ENCODE results near the gene OR2AT4.
"Not testable (repeated sequence)": the region's sequence is repeated elsewhere in the genome, so short reads cannot be mapped to it uniquely, and the experiment has no call there.

OR2AT4 gene

DNA sequence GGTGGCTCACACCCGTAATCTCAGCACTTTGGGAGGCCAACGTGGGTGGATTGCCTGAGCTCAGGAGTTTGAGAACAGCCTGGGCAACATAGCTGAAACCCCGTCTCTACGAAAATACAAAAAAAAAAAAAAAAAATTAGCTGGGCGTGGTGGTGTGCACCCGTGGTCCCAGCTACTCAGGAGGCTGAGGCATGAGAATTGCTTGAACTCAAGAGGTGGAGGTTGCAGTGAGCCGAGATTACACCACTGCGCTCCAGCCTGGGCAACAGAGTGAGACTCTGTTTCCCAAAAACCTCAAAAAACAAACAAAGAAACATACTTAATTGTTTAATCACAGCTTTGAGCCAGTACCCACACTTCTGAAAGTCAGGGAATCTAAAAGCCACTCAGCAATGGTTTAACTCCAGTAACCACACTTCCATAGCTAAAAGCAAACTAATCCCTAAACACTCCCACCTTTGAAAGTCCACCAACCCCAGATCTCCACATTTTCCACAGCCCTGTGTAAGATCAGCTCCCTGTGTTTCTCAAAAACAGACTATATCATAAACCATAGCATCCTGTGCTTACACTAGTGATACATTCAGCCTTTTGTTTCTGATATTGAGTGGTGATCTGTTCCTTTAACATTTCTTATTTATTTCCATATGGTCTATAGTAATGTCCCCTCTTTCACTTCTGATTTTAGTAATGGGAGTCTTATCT, 4.9 kb upstream of the OR2AT4 start:
- DNase-seq, result no peak

DNA sequence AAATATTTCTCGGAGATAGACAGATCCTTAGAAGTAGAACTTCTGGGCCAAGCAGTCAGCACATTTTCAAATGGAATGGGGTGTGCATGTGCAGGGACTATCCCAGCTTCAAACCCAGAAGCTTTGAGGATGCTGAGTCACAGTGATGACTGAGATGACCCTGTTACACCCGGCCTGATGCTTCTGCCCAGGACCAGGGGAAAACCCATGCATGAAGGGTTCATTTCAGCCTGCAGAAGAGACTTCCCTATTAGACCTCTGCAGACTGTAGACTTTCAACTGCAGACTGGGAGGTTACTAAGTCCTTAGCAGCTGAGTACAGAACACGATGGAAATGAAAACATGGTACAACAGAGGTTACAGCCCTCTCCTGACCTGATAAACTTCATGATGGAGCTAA, 3.6 kb upstream of the OR2AT4 start:
- DNase-seq, result peak; percentile 34

DNA sequence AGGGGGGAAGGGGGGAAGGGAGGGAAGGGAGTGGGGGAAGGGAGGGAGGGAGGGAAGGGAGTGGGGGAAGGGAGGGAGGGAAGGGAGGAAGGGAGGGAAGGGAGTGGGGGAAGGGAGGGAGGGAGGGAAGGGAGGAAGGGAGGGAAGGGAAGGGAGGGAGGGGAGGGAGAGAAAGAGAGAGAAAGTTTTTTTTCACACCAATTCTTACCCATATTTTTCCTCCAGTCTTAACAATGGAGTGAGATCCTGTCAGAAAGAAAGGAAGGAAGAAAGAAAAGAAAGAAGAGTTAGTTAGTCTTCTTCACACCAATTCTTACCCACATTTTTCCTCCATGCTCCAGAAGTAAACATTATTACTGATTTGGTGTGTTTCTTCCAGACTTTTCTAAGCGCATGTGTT, 3.0 kb upstream of the OR2AT4 start:
- DNase-seq, result no peak

DNA sequence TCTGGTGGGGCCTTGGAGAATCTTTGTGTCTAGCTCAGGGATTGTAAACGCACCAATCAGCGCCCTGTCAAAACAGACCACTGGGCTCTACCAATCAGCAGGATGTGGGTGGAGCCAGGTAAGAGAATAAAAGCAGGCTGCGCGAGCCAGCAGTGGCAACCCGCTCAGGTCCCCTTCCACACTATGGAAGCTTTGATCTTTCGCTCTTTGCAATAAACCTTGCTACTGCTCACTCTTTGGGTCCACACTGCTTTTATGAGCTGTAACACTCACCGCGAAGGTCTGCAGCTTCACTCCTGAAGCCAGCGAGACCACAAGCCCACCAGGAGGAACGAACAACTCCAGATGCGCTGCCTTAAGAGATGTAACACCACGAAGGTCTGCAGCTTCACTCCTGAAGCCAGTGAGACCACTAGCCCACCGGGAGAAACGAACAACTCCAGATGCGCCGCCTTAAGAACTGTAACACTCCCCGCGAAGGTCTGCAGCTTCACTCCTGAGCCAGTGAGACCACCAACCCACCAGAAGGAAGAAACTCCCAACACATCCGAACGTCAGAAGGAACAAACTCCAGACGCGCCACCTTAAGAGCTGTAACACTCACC, 2.3 kb upstream of the OR2AT4 start:
- DNase-seq, result not testable (repeated sequence)

DNA sequence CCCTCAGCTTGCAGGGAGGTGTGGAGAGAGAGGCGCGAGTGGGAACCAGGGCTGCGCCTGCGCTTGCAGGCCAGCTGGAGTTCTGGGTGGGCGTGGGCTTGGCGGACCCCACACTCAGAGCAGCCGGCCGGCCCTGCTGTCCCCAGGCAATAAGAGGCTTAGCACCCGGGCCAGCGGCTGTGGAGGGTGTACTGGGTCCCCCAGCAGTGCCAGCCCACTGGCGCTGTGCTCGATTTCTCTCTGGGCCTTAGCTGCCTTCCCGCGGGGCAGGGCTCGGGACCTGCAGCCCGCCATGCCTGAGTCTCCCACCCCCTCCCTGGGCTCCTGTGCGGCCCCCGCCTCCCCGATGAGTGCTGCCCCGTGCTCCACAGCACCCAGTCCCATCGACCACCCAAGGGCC, 1.5 kb upstream of the OR2AT4 start:
- DNase-seq, result not testable (repeated sequence)

DNA sequence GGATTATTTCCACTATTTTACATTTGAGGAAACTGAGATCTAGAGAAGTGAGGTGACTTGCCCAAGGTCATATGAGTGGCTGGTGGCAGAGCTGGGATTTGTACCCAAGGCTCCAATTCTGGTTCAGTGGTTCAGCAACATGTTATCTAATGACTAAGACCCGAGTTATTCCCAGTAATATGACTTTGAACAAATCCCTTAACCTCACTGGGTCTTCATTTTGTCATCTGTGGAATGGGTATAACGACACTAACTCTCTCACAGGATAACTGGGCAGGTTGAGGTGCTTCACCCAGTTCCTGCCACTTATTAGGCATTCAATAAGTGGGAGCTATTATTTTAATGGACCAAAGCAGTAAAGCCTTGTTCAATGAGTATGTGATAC, 489 bp upstream of the OR2AT4 start:
- DNase-seq, result no peak

DNA sequence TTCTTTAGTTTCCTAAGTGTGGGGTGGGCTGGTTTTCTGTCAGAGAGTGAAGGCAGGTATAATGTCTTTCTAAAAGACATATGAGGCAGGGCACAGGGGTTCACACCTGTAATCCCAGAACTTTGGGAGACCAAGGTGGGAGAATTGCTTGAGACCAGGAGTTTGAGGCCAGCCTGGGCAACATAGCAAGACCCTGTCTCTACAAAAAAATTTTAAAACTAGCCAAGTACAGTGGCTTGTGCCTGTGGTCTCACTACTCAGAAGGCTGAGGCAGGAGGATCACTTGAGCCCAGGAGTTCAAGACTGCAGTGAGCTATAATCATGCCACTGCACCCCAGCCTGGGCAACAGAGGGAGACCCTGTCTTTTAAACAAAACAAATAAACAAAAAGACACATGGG, 2.3 kb downstream of the OR2AT4 start:
- DNase-seq, result not testable (repeated sequence)

DNA sequence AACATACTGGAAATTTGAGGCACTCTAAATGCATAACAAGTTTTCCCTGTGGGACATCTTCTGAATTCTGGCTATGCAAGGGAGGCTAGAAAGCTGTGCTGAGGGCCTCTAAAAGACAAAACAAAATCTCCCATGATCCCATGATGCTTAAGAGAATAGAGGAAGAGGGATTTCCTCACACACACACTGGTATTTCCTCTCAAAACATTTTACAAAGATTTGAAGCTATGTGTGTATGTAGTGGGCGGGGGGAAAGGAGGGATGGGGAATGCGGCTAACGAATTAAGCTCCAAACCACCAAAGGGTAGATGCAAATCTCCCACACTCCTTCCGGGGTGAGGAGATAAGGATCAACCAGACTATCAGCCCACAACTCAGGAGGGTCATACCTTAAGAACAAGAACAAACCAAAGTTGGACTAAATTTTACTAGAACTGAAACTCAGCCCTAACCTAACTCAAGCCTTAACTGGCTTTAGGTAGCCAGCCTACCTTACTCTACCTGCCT, 6.0 kb downstream of the OR2AT4 start:
- DNase-seq, result no peak

DNA sequence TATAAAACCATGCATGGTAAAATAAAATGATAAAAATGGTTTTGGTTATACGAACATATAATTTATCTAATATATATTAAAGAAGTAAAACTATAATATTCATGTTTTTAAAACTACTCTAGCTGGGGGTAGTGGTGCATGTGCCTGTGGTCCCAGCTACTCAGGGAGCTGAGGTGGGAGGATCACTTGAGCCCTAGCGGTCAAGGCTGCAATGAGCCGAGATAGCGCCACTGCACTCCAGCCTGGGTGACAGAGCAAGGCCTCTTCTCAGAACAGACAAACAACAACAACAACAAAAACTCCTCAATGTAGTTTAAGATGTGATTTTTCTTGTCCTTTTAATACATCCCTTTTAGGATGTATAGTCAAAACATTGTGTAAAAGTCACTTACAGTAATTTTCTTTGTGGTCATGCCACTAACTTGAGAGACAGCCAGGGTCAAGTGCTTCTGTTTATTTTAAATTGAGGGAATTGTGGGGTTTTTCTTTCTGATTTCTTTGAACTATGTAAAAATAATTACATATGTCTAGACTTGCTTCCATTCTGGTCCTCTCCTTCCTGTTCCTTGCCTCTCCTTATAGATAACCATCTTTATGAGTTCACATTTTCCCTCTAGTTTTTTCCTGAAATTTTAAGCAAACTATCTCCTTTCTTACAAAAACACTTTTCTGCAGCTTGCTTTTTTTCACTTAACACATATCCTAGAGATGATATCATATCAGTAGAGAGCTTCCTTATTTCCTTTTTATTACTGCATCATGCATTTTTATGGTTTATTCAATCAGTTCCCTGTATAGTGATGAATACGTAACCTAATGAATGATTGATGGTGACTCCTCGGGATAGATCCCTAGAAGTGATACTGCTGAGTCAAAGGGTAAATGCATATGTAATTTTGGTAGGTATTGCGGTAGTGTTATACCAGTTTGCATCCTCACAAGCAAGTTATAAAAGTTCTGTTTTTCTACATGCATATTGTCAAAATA, 9.1 kb downstream of the OR2AT4 start:
- no peak for DNase-seq

DNA sequence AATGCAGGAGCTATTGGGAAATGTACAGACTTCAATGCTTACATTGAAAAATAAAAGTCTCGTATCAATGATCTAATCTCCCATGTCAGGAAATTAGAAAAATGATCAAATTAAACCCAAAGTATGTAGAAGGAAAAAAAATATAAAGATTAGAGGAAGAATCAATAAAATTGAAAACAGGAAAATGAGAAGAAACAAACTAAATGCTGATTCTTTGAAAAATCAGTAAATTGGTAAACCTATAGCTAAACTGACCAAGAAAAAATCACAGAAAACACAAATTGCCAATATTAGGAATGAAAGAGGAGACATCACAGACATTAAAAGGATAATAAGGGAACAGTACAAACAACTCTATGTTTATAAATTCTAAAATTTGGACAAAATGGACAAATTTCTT, 11.8 kb downstream of the OR2AT4 start:
- DNase-seq, result no peak

DNA sequence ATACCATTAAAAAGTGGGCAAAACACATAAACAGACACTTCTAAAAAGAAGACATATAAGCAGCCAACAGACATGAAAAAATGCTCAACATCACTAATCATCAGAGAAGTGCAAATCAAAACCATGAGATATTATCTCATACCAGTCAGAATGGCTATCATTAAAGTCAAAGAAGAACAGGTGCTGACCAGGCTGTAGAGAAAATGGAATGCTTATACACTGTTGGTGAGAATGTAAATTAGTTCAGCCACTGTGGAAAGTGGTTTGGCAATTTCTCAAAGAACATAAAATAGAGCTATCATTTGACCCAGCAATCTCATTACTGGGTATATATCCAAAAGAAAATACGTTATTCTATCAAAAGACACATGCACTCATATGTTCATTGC, 13.5 kb downstream of the OR2AT4 start:
- no peak for DNase-seq

DNA sequence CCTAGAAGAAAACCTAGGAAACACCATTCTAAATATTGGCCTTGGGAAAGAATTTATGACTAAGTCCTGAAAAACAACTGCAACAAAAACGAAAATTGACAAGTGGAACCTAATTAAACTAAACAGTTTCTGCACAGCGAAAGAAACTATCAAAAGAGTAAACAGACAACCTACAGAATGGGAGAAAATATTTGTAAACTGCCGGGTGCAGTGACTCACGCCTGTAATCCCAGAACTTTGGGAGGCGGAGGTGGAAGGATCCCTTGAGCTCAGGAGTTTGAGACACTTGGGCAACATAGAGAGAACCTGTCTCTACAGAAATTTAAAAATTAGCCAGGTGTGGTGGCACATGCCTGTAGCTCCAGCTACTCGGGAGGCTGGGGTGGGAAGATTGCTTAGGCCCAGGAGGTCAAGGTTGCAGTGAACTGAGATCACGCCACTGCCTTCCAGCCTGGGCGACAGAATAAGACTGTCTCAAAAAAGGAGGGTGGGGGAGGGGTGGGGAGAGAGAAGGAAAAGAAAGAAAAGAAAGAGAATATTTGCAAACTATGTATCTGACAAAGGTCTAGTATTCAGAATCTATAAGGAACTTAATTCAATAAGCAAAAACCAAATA, 14.0 kb downstream of the OR2AT4 start:
- no peak for DNase-seq

DNA sequence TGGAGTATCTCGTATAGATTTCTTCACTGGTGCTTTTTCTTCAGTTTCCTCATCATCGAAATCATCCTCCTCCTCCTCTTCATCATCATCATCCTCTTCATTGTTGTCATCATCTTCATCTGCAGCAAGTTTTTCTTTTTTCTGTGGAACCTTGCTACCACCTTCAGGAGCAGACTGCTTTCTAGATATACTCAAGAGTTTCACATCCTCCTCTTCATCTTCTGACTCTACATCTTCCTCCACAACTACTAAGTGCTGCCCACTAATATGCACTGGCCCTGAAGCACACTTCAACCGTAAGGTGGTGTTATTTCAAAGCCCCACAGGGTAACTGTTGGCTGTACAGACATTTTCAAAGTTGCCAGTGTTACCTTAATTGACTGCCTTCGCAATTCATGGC, 17.1 kb downstream of the OR2AT4 start:
- no peak for DNase-seq

DNA sequence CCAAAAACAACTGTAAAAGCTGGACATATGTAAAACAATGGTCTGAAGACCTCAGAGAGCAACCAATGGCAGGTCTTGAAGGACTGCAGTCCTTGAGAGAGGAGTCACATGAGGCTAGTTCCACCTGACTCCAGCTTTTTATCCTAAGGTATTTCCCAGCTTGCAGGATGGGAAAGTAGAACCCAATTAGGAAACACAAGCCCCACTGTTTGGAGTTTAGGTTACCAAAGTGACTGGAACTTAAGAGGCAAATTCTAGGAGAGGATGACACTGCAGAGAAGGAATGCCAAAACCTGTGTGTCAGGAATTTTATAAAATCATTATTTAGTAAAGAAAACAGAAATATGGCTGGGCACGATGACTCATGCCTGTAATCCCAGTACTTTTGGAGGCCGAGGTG, 18.4 kb downstream of the OR2AT4 start:
- peak; percentile 49 for DNase-seq

DNA sequence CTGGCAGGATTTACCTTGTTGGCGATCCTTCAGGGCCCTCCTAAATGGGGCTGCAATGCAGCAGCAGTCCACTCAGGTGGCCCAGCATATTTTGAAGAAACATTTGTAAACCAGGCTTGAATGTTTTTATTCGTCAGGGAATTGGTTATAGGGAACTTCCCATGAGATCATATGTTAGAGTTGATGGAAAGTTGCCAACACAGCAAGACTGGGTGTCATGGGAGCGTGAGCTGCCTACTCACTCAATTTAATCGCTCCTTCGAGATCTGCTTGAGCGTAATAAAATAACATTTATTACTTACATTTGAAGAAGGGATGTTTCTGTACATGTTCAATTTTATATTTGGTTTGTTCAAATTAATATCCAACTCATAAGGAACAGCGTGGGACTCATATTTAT, 19.4 kb downstream of the OR2AT4 start:
- no peak for DNase-seq

DNA sequence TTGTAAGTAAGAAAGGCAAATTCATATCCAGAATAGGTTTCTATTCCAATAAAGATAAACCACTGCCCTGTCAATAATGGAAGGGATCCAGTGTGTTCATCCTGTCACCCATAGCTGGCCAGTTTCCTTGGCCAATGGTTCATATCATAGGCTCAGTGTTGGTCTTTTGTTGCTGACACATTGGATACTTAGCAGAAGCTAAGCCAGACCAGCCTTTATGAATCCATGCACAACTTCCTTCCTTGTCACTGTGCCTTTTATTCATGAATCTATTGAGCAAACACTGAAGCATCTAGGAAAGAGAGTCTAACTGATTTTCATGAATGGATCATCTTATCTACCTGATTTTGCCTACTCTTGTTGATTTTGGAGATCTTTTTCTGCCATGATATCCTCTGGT, 20.0 kb downstream of the OR2AT4 start:
- no peak for DNase-seq

DNA sequence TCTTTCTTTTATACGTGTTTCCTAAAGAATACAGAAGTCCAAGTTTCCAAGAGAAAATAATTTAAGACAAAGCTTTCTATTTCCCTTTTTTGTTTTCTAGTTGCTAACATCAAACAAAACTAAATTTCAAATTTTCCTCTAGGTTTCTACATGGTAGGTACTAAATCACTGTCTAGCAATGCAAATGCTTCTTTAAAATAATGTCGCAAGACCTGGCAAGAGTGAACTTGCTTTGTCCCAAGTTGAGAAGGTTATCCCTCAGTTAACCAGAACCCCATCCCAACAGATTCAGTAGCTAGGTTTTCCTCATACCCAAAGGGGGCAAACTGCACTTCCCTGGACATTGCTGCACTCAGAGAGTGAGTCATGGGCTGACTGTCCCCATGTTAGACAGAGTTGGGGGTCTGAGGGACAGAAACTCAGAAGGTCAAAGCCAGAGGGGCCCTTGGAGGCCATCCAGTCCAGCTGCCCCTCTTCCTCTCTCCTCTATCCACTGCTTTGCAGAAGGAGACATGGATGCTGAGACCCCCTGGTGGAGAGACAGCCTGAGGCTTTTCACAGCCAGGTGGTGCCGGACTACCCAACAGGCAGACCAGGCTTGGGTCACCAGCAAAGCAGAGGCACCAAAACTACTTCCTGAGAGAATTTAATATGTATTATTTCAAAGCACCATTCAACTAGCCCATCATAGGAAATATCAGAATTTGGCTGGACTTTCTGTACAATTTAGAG, 23.1 kb downstream of the OR2AT4 start:
- DNase-seq, result no peak

DNA sequence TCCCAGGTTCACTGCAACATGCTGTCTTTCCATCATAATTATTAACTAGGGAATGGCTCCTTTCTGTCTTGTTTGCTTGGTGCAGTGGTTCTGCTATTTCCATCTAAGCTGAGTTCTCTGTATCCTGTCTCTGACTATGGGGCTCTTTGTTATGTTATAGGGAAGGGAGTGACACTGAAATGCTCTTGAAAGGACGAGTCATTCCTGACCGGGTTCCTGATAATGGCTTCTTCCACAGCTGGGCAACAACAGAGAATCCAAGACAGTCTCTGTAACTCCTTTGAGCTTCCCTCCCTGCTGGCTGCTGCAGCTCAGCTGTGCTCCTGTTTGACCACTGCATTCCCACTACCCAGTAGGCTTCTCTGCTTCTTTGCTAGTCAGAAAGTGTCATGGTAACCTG, 24.1 kb downstream of the OR2AT4 start:
- DNase-seq, result no peak

DNA sequence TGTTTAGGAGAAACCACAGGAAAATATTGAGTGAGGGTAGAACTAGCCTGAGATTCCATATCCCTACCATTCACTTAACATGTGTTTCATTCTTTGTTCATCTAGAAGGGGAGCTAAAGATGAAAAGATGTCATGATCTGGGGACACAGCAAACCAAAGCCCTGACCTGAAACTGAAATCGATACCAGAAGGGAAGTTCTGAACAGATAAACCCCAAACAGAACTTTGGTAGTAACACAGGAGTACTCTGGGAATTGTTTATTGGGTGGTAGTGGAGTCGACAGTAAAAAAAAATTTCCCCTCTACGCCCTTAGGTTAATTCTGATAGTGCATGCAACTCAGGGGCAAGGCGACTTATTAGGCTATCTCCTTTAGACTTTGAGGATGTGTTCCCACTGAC, 27.2 kb downstream of the OR2AT4 start:
- DNase-seq, result no peak

DNA sequence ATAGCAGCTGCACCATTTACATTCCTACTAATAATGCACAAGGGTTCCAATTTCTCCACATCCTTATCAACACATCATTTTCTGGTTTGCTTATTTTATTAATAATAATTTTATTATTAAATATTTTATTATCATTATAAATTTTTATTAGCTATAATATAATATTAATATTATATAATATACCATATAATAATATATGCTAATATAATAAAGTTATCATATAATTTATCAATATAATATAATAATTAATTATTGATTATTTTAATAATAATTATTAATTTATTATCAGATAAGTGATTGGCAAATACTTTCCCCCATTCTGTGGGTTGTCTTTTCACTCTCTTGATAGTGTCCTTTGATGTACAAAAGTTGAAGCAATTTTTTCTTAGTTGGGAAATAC, 27.7 kb downstream of the OR2AT4 start:
- no peak for DNase-seq

DNA sequence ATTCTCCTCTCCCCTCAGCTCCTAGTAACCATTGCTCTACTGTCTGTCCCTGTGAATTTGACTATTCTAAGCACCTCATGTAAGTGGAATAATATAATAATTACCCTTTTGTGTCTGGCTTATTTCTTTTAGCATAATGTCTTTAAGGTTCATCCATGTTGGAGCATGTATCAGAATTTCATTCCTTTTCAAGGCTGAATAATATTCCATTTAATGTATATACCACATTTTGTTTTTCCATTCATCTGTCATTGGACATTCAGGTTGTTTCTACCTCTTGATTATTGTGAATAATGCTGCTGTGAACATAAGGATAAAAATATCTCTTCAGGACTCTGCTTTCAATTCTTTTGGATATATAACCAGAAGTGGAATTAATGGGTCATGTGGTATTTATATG, 28.1 kb downstream of the OR2AT4 start:
- no peak for DNase-seq

DNA sequence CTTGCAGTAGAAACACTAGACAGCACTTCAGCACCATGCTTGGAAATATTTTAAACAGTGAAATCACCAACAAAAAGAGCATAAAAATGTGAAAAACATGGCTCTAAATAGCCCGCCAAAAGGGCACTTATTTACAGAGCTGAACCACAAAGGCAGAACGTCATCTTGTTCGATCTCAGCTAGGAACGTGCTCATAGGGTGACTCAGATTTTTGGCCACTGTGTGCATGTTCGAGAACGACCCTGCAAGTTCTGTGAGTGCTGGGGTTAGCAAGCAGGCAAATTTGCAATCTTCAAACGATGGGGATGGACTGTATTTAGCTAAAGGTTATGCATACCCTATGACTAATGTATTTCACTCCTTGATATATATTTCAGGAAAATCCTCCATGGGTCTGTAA, 30.6 kb downstream of the OR2AT4 start:
- DNase-seq, result peak; percentile 30
